Stimulated activated CD4-positive, alpha-beta T cell treated with anti-CD3 and anti-CD28 coated beads, Interleukin-12 subunit alpha, Interleukin-12 subunit beta, amount 100 ng/mL, for 4 hours (primary cell): ENCODE data around the gene SLC10A2.
"Not testable (repeated sequence)": the region's sequence is repeated elsewhere in the genome, so short reads cannot be mapped to it uniquely, and the experiment has no call there.

Experiments used
- DNase-seq: peaks from one replicate; pipeline ENCODE4 v3.0.0-alpha.2; 2020

The SLC10A2 gene, protein sequence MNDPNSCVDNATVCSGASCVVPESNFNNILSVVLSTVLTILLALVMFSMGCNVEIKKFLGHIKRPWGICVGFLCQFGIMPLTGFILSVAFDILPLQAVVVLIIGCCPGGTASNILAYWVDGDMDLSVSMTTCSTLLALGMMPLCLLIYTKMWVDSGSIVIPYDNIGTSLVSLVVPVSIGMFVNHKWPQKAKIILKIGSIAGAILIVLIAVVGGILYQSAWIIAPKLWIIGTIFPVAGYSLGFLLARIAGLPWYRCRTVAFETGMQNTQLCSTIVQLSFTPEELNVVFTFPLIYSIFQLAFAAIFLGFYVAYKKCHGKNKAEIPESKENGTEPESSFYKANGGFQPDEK

DNA sequence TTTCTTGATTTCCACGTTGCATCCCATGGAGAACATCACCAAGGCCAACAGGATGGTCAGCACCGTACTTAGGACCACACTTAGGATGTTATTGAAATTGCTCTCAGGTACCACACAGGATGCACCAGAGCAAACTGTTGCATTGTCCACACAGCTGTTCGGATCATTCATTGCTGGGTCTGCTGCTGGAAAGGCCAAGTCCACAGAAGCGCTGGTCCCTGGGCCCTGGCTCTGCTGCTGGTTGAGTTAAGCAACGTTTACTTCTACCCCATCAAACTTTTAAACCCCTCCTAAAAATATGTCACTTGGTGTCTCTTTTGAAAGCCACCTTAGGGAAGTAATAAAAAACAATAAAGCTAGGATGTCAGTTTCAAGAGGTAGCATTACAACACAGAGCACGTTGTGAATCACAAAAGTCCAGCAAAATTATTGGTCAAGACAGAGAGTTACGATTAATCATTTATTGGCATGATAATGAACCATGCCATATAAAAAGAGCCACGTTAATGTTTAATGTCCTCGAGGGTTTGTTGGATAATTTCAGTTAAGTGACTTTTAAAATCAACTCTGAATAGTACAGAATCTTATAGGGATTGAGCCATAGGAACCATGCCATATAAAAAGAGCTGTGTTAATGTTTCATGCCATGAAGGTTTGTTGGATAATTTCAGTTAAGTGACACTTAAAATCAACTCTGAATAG, at the start of gene SLC10A2:
Gene SLC10A2, minus strand, starts transcription at position 339 of the 702 bp plus-strand sequence. Its CDS starts 168 bp downstream, at position 171.
- no peak for DNase-seq

DNA sequence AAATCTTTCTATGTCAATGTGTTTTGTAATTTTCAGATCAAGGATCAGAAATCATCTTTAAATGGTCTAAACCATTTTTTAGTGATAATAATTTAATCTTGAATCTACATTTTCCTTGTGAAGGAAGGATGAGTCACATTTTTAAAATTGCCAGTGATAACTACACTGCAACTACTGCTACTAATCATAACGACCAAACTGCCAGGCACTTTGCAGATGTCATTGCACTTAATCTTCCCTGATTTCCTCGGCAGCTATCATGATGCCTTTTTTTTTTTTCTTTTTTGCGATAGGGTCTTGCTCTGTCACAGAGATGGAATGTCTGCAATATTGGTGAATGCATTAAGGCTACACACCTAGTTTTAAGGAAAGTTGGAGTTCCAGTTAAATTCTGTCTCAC, 41.4 kb upstream of the SLC10A2 start:
- DNase-seq: no peak

DNA sequence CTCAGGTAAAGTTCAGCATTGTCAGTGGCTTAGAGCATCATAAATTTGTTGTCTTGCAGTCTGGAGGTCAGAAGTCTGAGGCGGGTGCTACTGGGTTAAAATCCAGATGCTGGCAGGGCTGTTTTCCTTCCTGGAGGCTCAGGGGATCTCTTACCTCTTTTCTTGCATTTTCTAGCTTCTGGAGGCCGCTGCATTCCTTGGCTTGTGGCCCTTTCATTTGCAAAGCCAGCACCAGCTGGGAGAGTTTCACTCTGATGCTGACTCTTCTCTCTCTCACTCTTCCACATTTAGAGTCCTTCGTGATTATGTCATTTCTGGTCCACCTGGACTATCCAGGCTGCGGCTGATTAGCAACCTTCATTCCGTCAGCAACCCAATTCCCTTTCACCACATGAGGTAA, 38.1 kb upstream of the SLC10A2 start:
- no peak for DNase-seq

DNA sequence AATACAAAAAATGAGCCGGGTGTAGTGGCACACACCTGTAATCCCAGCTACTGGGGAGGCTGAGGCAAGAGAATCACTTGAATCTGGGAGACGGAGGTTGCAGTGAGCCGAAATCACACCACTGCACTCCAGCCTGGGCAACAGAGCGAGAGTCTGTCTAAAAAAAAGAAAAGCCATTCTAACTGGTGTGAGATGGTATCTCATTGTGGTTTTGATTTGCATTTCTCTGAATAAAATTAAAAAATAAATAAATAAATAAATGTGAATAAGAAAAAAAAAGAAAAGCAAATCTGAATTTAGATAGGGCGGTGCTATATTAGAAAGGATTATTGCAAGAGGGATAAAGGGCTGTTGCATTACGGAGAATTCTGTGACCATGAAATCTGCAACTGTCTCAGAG, 37.2 kb upstream of the SLC10A2 start:
- not testable (repeated sequence) for DNase-seq

DNA sequence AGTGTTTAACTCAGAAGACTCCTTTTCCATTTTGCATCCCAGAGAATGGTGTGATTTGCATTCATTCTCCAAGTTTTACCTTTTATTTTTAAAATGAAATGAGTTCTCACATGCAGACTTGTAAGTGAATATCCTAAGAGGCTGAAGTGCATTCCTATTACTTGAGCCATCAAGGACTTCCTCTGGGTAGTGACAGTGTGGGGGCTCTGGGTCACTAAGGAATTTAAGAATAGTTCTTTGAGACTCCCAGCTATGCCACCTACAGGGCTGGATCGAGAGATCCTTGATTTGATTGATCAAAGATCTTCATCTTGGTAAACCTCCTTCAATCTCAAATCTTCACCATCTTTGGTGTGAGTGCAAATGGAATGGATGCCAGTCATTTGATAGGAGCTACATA, 36.3 kb upstream of the SLC10A2 start:
- no peak for DNase-seq

DNA sequence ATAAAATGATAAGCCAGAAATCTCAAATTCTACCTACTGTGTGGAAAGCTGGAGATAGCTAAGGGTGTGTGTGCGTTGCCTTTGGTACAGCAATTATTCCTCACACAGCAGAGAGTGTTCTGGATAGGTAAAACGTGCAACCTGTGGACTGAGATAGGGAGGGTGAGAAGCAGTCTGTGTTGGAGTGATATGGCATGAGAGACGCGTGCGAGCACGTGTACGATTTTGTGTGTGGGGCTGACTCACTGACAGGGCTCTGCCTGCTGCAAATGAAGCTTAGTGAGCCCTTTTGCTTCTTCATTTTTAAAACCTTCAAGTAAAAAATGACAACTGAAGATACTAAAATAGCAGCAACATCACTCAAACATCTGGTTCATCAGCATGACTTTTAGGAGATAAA, 35.7 kb upstream of the SLC10A2 start:
- no peak for DNase-seq

DNA sequence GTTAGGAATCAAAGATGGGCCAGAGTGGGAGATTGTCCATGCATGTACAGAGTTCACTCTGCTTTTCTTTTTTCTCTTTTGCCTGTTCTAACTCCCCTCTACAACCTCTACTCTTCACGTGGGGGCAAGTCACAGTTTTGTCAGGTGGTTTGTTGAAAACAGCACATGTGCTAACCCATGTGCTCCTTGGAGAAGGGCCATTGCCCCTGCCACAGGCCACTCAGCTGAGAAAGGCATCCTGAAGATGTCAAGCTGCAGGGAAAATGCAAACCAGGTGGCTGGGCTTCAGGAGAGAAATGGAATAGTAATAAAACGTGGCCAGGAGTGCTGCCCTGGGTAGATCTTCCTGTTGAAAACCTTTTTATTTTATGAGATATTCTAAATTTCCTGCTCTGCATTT, 35.3 kb upstream of the SLC10A2 start:
- DNase-seq: no peak

DNA sequence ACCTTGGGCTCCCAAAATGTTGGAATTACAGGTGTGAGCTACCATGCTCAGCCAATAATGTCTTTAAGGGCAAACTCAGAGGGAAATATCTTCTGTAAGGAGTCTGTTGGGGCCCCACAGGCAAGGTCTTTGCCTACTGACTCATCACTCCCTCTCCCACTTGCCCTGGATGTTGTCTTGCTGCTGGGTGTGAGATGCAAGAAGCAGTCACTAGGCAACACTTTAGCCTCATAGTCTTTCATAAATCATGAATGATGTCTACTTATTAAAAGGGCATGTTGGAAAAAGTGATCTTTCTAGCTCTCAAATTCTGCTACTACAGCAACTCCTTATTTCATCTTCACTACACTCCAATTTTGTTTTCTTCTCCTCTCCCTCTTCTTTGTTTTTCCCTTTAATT, 34.6 kb upstream of the SLC10A2 start:
- DNase-seq: no peak

DNA sequence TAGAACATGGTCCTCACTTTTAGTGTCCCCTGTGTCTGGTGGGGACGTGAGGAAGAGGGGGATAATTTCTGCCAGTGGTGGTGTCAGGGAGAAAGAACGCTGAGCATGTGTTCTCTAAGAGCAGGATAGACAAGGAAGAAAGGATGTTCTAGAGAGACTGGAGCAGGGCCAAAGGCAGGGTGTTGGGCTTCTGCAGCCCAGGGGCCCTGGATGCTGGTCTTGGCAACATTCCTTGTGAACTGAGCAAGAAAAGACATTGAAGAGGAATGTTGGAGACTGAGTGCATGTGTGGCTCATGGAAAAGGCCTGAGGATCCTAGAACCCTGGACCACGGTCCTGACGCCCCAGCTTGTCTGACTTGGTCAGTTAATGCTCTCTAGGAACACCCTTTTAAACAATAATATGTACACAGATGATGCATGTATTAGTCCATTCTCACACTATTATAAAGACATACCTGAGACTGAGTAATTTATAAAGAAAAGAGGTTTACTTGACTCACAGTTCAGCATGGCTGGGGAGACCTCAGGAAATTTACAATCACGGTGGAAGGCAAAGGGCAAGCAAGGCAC, 33.6 kb upstream of the SLC10A2 start:
- no peak for DNase-seq

DNA sequence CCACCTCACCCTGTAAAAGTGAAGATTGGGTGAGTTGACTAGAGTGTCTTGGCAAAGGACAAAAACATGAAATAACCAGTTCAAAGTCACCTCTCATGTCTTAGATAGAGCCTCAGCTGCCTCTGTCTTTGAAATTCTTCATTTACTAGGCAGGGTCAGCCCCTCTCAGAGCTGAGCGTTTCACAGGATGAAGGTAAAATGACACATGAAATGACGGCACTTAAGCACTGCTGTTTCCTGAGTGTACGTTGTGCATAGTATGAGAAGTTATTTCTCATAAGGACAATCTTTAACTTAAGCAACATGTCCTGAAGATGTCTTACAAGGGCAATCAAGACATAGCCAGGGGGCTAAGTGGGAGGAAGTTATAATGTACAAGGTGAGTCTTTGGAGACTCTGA, 32.3 kb upstream of the SLC10A2 start:
- DNase-seq: no peak

DNA sequence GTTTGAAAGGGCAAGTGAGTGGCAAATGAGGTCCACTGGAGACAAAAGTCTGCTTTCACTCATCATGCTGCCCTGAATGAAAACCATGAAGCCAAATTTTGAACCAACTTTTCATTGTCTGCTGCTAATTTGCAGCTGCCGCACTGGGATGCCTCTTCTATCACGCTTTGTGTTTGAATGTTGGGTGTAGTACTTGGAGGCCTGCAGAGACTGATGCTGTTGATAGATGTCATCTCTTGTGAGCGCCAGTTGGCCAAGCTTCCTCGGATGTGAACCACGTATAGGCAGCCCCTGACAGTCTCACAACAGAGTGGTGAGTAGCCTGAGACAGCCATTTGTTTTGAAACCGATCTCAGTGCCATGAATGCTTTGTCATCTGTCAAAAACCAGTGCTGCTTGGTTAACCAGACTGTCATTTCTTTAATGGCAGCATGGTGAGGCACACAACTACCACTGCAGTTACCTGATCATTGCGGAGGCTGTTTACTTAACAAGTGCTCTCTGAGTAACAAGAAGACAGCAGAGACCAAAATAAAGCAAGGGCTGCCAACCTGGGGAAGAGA, 31.2 kb upstream of the SLC10A2 start:
- DNase-seq: no peak

DNA sequence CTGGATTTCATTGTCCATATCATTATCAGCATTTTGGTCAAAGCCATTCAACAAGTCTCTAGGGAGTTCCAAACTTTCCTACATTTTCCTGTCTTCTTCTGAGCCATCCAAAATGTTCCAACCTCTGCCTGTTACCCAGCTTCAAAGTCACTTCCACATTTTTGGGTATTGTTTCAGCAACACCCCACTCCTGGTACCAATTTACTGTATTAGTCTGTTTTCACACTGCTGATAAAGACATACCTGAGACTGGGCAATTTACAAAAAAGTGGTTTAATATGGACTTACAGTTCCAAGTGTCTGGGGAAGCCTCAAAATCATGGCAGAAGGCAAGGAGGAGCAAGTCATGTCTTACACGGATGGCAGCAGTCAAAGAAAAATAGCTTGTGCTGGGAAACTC, 27.4 kb upstream of the SLC10A2 start:
- DNase-seq: not testable (repeated sequence)

DNA sequence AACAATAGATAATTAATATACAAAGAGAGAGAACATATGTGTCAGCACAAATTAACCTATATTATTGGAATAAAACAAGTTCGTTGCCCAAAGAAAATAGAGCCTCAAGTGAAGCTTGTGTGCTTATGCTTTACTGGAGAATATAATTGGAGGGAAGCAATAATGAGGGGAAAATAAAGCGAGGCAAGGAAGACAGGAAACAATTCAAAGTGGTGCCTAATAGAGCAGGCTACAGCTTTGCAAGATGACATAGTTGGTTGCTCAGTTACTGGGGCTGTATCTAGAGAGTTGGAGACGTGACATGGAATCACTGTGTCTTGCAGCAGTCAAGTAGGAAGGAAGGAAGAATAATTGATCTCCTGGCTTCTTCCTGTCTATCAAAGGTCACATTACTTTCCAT, 21.1 kb upstream of the SLC10A2 start:
- DNase-seq: no peak

DNA sequence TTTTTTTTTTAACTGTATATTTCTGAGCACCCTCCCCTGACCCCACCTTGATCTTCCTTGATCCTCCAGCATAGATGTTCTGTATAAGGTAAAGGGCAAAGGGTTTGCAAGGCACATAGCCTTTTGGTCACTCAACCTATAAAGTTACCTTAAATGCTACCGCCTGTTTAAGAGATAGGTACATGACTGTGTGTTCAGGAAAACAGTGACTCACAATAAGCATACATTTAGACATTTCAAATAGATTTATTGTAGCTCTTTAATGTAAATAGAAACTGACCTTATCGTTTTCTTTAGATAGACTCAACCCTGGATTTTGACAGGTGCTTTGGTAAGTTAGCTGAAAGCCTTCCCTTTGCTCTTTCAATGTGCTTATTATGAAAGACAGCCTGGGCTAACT, 15.2 kb upstream of the SLC10A2 start:
- DNase-seq: no peak

DNA sequence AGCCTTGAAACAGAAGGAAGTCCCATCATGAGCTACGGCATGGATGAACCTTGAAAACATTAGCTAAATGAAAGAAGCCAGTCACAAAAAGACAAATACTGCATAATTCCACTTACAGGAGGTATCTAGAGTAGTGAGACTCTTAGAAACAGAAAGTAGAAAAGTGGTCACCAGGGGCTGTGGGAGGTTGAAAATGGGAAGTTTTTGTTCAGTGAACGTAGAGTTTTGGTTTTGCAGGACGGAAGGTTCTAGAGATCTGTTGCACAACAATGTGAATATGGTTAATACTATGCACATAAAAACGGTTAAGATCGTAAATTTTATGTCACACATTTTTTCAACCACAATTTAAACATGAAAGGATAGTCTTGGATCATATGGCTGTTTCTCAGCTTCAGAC, 11.9 kb upstream of the SLC10A2 start:
- DNase-seq: no peak

DNA sequence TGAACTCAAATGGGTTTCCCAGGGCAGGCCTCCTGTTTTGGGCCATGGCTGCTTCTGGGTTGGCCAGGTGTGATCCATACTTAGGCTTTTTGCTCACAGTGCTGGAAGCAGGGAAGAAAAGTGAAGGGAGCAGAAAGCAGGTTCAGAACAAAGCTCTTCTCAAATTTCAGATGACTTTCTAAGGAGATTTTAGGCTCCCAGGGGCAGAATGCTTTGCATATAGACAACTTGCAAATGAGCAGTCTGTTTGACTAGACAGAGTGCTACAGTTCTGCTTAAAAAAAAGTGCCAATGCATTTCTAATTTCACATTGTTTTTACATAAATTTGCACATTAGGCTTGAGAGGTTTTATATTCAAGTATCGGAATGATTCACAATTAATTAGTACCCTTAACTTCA, 2.6 kb upstream of the SLC10A2 start:
- no peak for DNase-seq

DNA sequence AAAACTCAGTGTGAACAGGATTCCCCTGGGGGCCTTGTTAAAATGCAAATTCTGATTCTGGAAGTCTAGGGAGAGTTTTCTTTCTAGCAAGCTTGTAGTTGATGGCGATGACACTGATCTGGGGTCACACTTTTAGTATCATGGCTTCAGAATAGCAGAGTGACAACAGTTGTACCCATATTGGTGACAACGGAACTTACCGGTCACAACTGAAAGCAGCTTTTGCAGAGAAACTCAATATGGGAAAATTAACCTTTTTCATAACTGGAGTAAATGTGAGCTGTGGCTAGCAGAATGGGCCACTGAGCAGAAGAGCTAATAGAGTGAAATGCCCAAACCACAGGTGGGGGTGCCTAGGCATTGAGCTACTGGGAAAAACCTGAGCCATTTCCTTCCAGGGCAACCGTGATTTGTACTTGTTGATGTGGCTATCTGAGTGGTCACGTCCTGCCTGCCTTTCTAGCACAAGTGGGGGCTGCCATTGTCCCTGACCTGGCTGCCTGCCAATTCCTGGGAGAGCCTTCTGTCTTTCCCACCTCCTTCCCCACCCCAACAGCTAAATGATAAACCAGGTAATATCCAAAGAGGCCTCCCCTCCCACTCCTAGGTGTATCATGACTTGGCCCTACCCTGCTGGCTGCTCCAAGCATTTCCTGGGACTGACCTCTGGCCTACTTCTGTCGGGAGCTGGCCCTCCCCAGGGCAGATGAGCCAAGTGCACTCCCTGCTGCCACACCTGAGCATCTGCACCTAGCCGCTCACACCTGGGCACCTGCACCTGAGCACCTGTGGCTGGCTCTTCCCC, 1.7 kb upstream of the SLC10A2 start:
- no peak for DNase-seq

DNA sequence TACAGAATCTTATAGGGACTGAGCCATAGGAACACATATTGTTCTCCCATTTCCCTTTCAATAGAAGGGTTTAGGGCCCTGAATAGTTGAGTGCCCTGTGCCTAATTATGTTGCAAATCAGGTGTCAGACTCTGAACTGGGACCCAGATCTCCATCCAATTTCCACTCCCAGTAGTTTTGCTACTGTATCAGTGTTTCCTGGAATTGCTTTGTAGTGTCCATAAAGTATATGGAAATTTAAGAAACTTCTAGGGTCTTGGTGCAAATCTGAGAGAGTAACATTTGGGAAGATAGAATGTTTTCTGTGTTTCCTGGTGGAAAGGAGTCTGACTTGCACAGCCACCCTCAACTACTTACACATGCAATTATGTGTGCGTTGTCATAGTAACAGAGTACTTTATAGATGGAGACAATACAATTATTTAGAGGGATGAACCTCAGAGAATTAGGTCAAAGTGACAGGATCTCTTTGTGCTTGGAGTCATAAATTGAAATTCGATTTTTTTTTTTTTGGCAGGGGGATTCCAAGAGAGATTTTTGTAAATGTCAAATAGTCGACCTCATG, 646 bp upstream of the SLC10A2 start:
- DNase-seq: no peak

DNA sequence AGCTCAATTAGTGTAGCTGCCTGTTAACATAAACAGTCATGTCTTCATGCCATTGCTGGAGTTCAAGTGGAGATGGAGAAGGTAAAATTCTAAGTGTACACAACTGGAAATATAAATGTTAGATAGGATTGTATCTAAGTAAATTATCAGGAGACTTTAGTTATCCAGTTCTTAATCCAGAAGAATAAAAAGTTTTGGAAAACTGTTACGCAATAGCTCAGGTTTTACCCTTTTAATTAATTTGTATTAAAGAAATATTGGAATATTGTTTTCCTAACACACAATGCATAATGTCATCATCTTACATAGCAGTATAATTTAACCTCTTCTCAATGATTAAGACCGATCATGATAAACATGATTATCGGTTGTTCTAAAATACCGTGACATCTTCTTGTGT, 2.8 kb downstream of the SLC10A2 start:
- no peak for DNase-seq

DNA sequence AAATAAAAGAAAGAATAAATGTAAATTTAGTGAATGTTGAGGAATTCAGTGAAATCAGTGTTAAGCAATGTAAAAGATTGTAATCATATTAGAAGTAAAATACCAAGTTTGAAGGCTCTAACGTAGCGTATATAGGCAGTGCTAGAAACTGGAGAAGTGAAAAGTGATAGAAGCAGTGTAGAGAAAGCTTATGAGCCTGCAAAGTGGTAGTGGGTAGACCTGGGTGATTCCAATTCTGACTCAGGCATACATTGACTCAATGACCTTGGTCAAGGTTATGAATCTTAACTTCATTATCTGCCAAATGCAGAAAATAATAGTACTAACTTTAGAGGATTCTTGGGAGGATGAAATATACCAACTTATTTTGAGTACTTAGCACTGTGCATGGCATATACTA, 4.1 kb downstream of the SLC10A2 start:
- no peak for DNase-seq

DNA sequence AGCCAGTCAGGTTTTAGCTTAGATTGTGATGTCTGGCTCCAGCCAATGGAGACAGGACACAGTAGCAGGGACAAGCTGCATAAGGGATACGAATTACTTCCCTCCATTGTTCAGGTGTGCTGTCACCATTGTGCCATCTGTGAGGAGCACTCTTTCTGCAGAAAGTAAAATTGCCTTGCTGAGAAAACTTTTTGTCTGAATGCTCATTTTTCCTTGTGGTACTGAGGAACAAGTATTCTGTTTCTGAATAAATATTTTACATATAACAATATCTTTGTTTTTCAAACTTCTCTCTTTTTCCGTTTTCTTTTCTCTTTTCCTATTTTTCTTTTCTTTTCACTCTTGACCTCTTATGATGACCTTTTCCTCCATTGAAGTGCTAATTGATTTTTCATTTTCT, 10.2 kb downstream of the SLC10A2 start:
- DNase-seq: no peak

DNA sequence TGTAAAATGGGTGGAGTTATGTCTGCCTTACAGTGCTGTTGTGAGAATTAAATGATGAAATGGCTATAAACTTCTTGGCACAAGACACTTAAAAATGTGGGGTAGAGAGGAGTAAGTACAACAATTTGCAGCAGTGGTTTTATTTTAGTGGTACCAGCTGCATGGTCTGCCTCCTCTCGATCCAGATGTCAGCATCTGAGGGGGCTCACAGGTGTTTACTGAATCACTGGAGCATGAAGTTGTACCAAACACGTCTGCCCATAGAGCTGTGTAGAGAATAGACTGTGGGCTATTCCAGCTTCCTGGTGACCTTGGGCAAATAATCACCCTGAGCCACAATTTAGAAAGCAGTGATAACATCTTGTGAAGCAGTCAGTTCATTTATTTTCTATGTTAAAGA, 11.1 kb downstream of the SLC10A2 start:
- DNase-seq: no peak

DNA sequence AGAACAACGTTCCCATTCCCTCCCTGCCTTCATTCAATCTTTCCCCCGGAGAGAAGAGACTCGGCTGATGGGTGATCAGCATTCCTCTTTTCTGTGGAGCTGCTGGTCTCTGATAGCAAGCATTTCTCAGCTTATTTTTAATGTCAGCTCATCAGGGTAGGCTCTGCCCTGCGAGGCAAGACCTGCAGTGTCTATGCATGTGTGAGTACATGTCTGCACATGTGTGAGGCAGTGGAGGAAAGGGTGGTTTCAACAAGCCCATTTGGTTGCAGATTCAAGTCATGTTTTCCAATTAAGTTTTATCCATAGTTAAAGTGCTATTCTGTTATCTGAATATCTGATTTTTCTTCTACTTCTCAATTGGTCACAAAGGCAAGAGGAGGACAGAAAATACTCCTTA, 19.5 kb downstream of the SLC10A2 start:
- no peak for DNase-seq
